Loucy (cell line): Measurements from ENCODE around the gene UCP3.

ENCODE experiments used
- CTCF ChIP-seq: fragments of 200-600 bp; sonication (generic); conservative IDR thresholded peaks from 2 replicates; pipeline ENCODE4 v1.5.1; 2014; ENCODE audit warnings: mild to moderate bottlenecking, antibody characterized with exemption, low read length
- EZH2phosphoT487 ChIP-seq: fragments of 200-600 bp; IDR thresholded peaks from 2 replicates; pipeline ENCODE4 v1.6.1; 2018; ENCODE audit warnings: antibody characterized with exemption, mild to moderate bottlenecking, moderate library complexity, borderline replicate concordance

GRCh38 chr11:73997120-73997770 lies 11.6 kb downstream of the UCP3 start:
- TF ChIP-seq CTCF (no peak), EZH2phosphoT487 (no peak)
